Measurements from ENCODE around the gene DLX3. TPM values are rescaled to one million over a fixed set of nuclear protein-coding genes. Genes with fewer than 3 reads are reported as not detected.

DLX3 gene
- total RNA-seq, 1 experiment from 2014 or later = 1.2 TPM

GRCh38 chr17:49942947-49943346 is 52.1 kb downstream of the DLX3 start:
- Histone ChIP-seq H3K27ac (no peak overlapping the region), H3K9me3 (ENCODE audit: insufficient read depth, low read depth) (no peaks in the 10 kb centered on the region), H3K9me2 (ENCODE audit: insufficient read depth) (no peaks in the 10 kb centered on the region), H2AFZ (no peak overlapping the region), H3K79me2 (ENCODE audit: low read depth) (no peaks in the 10 kb centered on the region), H3K36me3 (ENCODE audit: low read depth) (no peaks in the 10 kb centered on the region), H3K4me2 (no peak overlapping the region), H4K20me1 (ENCODE audit: insufficient read depth) (no peaks in the 10 kb centered on the region), H3K27me3 (ENCODE audit: insufficient read depth, low read depth) (peaks cover 34% of the 10 kb centered on the region), H3F3A (ENCODE audit: insufficient read depth, low read depth) (no peaks in the 10 kb centered on the region; the same call in 1 of the 2 replicates), H3K4me1 (replicated peaks; ENCODE audit: insufficient read depth) (peaks cover 10% of the 10 kb centered on the region), H3K4me3 (no peak overlapping the region)
- POLR2A ChIA-PET (ENCODE audit: unreplicated experiment) = no interaction called here
- no peak for DNase-seq
- TF ChIP-seq CTCF (conservative IDR thresholded peaks at IDR 0.05) (no peak), EZH2 (IDR thresholded peaks at IDR 0.05; ENCODE audit: low read depth) (no peak)
- no TSS peak for BruUV-seq (replicated peaks)
- intact Hi-C loops (cut with micrococcal nuclease; ENCODE audit: unreplicated experiment) = no loop called here
- CTCF ChIA-PET = no interaction called here

- peaks cover 10% of the 10 kb centered on the region for H3K4me1 ChIP-seq (replicated peaks; ENCODE audit: insufficient read depth)
- POLR2A ChIA-PET (ENCODE audit: unreplicated experiment) = no interaction called here
Observed at GRCh38 chr17:49941427-49941826, 53.6 kb downstream of the DLX3 start.

More at GRCh38 chr17:49941427-49941826, 53.6 kb downstream of the DLX3 start:
- H3K27ac ChIP-seq = no peak overlapping the region
- H3K9me3 ChIP-seq (ENCODE audit: insufficient read depth, low read depth) = no peaks in the 10 kb centered on the region
- H2AFZ ChIP-seq = no peak overlapping the region
- no peak overlapping the region for H3K4me3 ChIP-seq
- no TSS peak for BruUV-seq (replicated peaks)
- no peak for DNase-seq
- H3K9me2 ChIP-seq (ENCODE audit: insufficient read depth) = no peaks in the 10 kb centered on the region
- H3K27me3 ChIP-seq (ENCODE audit: insufficient read depth, low read depth) = peaks cover 34% of the 10 kb centered on the region
- CTCF ChIA-PET = interaction anchor here (0.6 kb wide), 1 partner anchor 136 kb away, joined by 4 read pairs; no protein-coding TSS in a partner anchor
- H3F3A ChIP-seq (ENCODE audit: insufficient read depth, low read depth) = peaks cover 4% of the 10 kb centered on the region; the same call in 1 of the 2 replicates
- no peaks in the 10 kb centered on the region for H4K20me1 ChIP-seq (ENCODE audit: insufficient read depth)
- no peak for TF ChIP-seq EZH2 (IDR thresholded peaks at IDR 0.05; ENCODE audit: low read depth)
- no peak for TF ChIP-seq CTCF (conservative IDR thresholded peaks at IDR 0.05)
- intact Hi-C loops (cut with micrococcal nuclease; ENCODE audit: unreplicated experiment) = no loop called here
- H3K4me2 ChIP-seq = no peak overlapping the region
- H3K36me3 ChIP-seq (ENCODE audit: low read depth) = no peaks in the 10 kb centered on the region
- H3K79me2 ChIP-seq (ENCODE audit: low read depth) = no peaks in the 10 kb centered on the region

Other genes starting within 250 kb of the DLX3 start
- 12.7 and 15.0 TPM in 2 replicates for gene FAM117A, start 231.1 kb downstream of the DLX3 start, total RNA-seq (2021)
- 41.6 and 57.0 TPM in 2 replicates for gene KAT7, start 206.5 kb downstream of the DLX3 start, total RNA-seq (2021)
- not detected in 2 replicates for gene TAC4, start 147.2 kb downstream of the DLX3 start, total RNA-seq (2021)
- gene DLX4, start 26.0 kb downstream of the DLX3 start, total RNA-seq (2021) = 6.2 and 8.8 TPM in 2 replicates
- gene ITGA3, start 60.9 kb upstream of the DLX3 start, total RNA-seq (2021) = 291 and 327 TPM in 2 replicates
- gene PDK2, start 100.1 kb upstream of the DLX3 start, total RNA-seq (2021) = 38.6 and 58.7 TPM in 2 replicates
- gene SAMD14, start 134.9 kb upstream of the DLX3 start, total RNA-seq (2021) = 0.17 and 0.73 TPM in 2 replicates
- gene PPP1R9B, start 155.5 kb upstream of the DLX3 start, total RNA-seq (2021) = 34.0 and 35.8 TPM in 2 replicates
- gene SGCA, start 170.8 kb upstream of the DLX3 start, total RNA-seq (2021) = not detected in 2 replicates
- 20.7 and 29.5 TPM in 2 replicates for gene COL1A1, start 206.4 kb upstream of the DLX3 start, total RNA-seq (2021)

All from PC-9 (cell line).